Measurements from ENCODE around the gene THSD8. TPM values are rescaled to one million over a fixed set of nuclear protein-coding genes. Genes with fewer than 3 reads are reported as not detected.
A peak's percentile ranks its signal among the peaks of the same experiment; 100 is the strongest.

Gene THSD8
- total and polyA plus RNA-seq, 2 donors (not counting 1 experiment from before 2014, with no cell fraction given), result not detected

- peak overlapping the region; percentile 87 for H3K9ac ChIP-seq (ENCODE audit: insufficient read depth, low read length)
- H3K27me3 ChIP-seq (ENCODE audit: control insufficient read depth, insufficient read depth, low read length), result no peaks in the 10 kb centered on the region
- H3K4me1 ChIP-seq (ENCODE audit: control insufficient read depth, extremely low read depth, insufficient read depth, low read length), result peaks cover 41% of the 10 kb centered on the region
- TF ChIP-seq EZH2 (IDR thresholded peaks at IDR 0.05; ENCODE audit: low read length, missing control alignments) (no peak), CTCF (conservative IDR thresholded peaks at IDR 0.05 in 1 of 2, IDR thresholded peaks at IDR 0.05 in 1 of 2; ENCODE audit: low read depth in 1 of 2, low read length in 2 of 2) (no peak)
- H2AFZ ChIP-seq (ENCODE audit: low read length), result peak overlapping the region; percentile 41
- H3K4me2 ChIP-seq (ENCODE audit: extremely low read depth, insufficient read depth, low read length), result peak overlapping the region; percentile 96
- no peaks in the 10 kb centered on the region for H3K9me3 ChIP-seq (ENCODE audit: control insufficient read depth, insufficient read depth, low read depth, low read length)
- no peaks in the 10 kb centered on the region for H3K79me2 ChIP-seq (ENCODE audit: control insufficient read depth, insufficient read depth, low read length)
- no peaks in the 10 kb centered on the region for H4K20me1 ChIP-seq (ENCODE audit: control insufficient read depth, extremely low read depth, insufficient read depth, low read length)
- peak overlapping the region; percentile 52 to 70 (median 60) for H3K4me3 ChIP-seq (replicated peaks in 1 of 4; ENCODE audit: control extremely low read depth in 1 of 4, insufficient read depth in 1 of 4, low read depth in 3 of 4, low read length in 4 of 4)
- peak; percentile 78 to 83 for DNase-seq (ENCODE audit: low read depth in 2 of 2)
- H3K27ac ChIP-seq (ENCODE audit: insufficient read depth, low read length), result peak overlapping the region; percentile 94
- H3K36me3 ChIP-seq (ENCODE audit: control insufficient read depth, insufficient read depth, low read length), result no peaks in the 10 kb centered on the region
Observed at GRCh38 chr19:12778017-12778904, 23.6 kb upstream of the THSD8 start.

- Histone ChIP-seq H3K27ac (ENCODE audit: insufficient read depth, low read length) (peak overlapping the region; percentile 94), H2AFZ (ENCODE audit: low read length) (no peak overlapping the region), H3K4me2 (ENCODE audit: extremely low read depth, insufficient read depth, low read length) (peak overlapping the region; percentile 96), H3K36me3 (ENCODE audit: control insufficient read depth, insufficient read depth, low read length) (no peaks in the 10 kb centered on the region), H3K4me1 (ENCODE audit: control insufficient read depth, extremely low read depth, insufficient read depth, low read length) (peaks cover 42% of the 10 kb centered on the region), H3K9ac (ENCODE audit: insufficient read depth, low read length) (peak overlapping the region; percentile 87), H3K27me3 (ENCODE audit: control insufficient read depth, insufficient read depth, low read length) (no peaks in the 10 kb centered on the region), H3K79me2 (ENCODE audit: control insufficient read depth, insufficient read depth, low read length) (no peaks in the 10 kb centered on the region), H3K4me3 (replicated peaks in 1 of 4; ENCODE audit: control extremely low read depth in 1 of 4, insufficient read depth in 1 of 4, low read depth in 3 of 4, low read length in 4 of 4) (peak overlapping the region; percentile 52 to 70 (median 60)), H4K20me1 (ENCODE audit: control insufficient read depth, extremely low read depth, insufficient read depth, low read length) (no peaks in the 10 kb centered on the region), H3K9me3 (ENCODE audit: control insufficient read depth, insufficient read depth, low read depth, low read length) (no peaks in the 10 kb centered on the region)
- TF ChIP-seq CTCF (conservative IDR thresholded peaks at IDR 0.05 in 1 of 2, IDR thresholded peaks at IDR 0.05 in 1 of 2; ENCODE audit: low read depth in 1 of 2, low read length in 2 of 2), result no peak
- no peak for TF ChIP-seq EZH2 (IDR thresholded peaks at IDR 0.05; ENCODE audit: low read length, missing control alignments)
- DNase-seq (ENCODE audit: low read depth in 2 of 2), result no peak
Observed at GRCh38 chr19:12778905-12779161, 23.0 kb upstream of the THSD8 start.

- Histone ChIP-seq H3K4me2 (ENCODE audit: extremely low read depth, insufficient read depth, low read length) (peak overlapping the region; percentile 96), H3K4me1 (ENCODE audit: control insufficient read depth, extremely low read depth, insufficient read depth, low read length) (peaks cover 46% of the 10 kb centered on the region), H3K27me3 (ENCODE audit: control insufficient read depth, insufficient read depth, low read length) (no peaks in the 10 kb centered on the region), H3K9ac (ENCODE audit: insufficient read depth, low read length) (peak overlapping the region; percentile 87), H3K4me3 (replicated peaks in 1 of 4; ENCODE audit: control extremely low read depth in 1 of 4, insufficient read depth in 1 of 4, low read depth in 3 of 4, low read length in 4 of 4) (peak overlapping the region in 3 of 4 experiments; percentile 52 to 70 (median 59)), H3K36me3 (ENCODE audit: control insufficient read depth, insufficient read depth, low read length) (no peaks in the 10 kb centered on the region), H3K79me2 (ENCODE audit: control insufficient read depth, insufficient read depth, low read length) (no peaks in the 10 kb centered on the region), H3K9me3 (ENCODE audit: control insufficient read depth, insufficient read depth, low read depth, low read length) (no peaks in the 10 kb centered on the region), H2AFZ (ENCODE audit: low read length) (no peak overlapping the region), H4K20me1 (ENCODE audit: control insufficient read depth, extremely low read depth, insufficient read depth, low read length) (no peaks in the 10 kb centered on the region), H3K27ac (ENCODE audit: insufficient read depth, low read length) (peak overlapping the region; percentile 94)
- no peak for TF ChIP-seq CTCF (conservative IDR thresholded peaks at IDR 0.05 in 1 of 2, IDR thresholded peaks at IDR 0.05 in 1 of 2; ENCODE audit: low read depth in 1 of 2, low read length in 2 of 2)
- DNase-seq (ENCODE audit: low read depth in 2 of 2), result peak; percentile 85 to 93
Observed at GRCh38 chr19:12779162-12779993, 22.5 kb upstream of the THSD8 start.

Data from fibroblast of lung (primary cell).